Measurements from ENCODE around the gene EBF4. TPM values are rescaled to one million over a fixed set of nuclear protein-coding genes. Genes with fewer than 3 reads are reported as not detected.

EBF4 gene
- total and polyA plus RNA-seq, 7 donors: 0.42 to 1.9 (median 1.2) TPM

DNA sequence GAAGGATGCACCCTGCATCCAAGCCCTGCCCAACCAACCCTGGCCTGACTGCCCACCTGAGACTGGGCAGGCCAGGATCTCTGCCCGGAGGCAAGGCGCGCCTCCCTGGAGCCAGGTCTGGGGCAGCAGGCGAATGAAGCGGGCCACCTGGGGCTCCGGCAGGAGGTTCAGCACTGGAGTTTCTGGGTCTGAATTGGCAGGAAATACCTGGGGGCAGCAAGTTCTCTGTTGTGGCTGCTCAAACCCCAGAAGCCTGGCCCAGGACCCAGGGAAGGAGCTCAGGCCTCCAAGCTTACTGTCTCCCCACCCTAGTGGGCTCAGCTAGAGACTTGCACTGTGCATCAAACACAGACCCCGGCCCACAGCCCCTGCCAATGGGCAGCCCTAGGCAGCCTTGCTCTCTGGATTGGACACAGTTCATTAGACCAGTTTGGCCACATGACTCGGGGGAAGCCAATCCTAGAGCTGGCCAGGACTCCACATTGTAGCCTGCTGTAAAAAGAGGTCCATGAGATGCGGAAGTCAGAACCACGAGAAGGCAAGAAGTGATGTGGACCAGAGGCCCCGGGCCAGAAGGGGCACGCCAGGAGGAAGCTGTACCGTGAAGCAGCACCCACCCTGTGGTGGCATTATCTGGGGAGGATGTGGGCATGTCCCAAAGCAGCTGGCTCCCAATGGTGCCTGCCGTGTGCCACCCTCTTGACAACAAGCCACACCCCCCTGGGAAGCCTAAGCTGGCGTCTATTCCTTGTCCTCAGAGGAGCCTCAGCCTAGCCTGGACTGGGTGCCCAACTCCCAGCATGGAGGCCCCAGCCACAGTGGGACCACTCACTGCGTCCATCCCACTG is 104.8 kb downstream of the EBF4 start:
- H3K36me3 ChIP-seq (ENCODE audit: insufficient read depth in 1 of 2, low read depth in 1 of 2): no peaks in the 10 kb centered on the region
- intact Hi-C loops (cut with DNase I): no loop called here
- DNase-seq: no peak
- no peaks in the 10 kb centered on the region for H3K4me1 ChIP-seq
- H3K27me3 ChIP-seq (ENCODE audit: insufficient read depth in 3 of 3, low read length in 2 of 3): peaks cover 0 to 76% (median 30%) of the 10 kb centered on the region in 3 donors
- no peak for ATAC-seq
- 81 to 88% (median 83%) methylated on average over 16 of the region's 16 CpGs for WGBS, 3 donors
- no peaks in the 10 kb centered on the region for H3K9me3 ChIP-seq
- H3K4me3 ChIP-seq: no peak overlapping the region
- TF ChIP-seq, protein P1, sequence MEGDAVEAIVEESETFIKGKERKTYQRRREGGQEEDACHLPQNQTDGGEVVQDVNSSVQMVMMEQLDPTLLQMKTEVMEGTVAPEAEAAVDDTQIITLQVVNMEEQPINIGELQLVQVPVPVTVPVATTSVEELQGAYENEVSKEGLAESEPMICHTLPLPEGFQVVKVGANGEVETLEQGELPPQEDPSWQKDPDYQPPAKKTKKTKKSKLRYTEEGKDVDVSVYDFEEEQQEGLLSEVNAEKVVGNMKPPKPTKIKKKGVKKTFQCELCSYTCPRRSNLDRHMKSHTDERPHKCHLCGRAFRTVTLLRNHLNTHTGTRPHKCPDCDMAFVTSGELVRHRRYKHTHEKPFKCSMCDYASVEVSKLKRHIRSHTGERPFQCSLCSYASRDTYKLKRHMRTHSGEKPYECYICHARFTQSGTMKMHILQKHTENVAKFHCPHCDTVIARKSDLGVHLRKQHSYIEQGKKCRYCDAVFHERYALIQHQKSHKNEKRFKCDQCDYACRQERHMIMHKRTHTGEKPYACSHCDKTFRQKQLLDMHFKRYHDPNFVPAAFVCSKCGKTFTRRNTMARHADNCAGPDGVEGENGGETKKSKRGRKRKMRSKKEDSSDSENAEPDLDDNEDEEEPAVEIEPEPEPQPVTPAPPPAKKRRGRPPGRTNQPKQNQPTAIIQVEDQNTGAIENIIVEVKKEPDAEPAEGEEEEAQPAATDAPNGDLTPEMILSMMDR (IDR thresholded peaks at IDR 0.05): no peak
- H3K27ac ChIP-seq: no peak overlapping the region

DNA sequence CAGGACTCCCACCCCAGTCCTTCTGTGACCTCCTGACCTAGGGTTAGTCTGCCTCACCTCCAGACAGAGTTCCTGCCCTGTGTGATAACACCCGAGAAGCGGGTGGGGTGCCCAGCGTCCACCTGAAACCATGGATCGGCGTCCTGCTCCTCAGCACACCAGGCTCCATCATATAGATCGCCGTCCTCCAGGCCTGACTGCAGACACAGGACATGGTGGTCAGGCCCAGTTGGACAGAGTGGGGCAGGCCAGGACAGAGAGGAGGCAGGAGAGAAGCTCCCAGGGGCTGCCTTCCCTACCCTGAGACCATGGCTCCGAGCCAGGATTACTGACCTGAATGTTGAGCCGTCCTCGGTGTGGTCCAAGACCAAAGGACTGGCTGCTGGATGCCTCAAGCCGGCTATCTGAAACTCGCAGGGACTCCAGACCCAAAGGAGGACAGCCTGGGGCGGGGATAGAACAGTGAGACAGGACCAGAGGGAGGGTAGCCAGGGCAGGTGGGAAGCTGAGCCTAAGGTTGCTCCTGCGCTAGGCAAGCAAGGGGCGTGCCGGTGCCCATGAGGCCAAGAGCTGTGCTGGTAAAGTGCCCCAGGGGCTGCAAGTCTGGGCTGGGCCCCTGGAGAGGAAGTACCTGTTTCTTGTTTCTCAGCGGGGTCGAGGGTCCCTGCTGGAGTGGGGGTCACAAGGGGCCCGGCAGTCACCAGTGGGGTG is 105.7 kb downstream of the EBF4 start:
- TF ChIP-seq, protein P1 (IDR thresholded peaks at IDR 0.05): no peak
- Histone ChIP-seq H3K4me1 (no peaks in the 10 kb centered on the region), H3K4me3 (no peak overlapping the region), H3K9me3 (no peaks in the 10 kb centered on the region), H3K27ac (no peak overlapping the region), H3K27me3 (ENCODE audit: insufficient read depth in 3 of 3, low read length in 2 of 3) (peaks cover 0 to 80% (median 35%) of the 10 kb centered on the region in 3 donors), H3K36me3 (ENCODE audit: insufficient read depth in 1 of 2, low read depth in 1 of 2) (no peaks in the 10 kb centered on the region)
- intact Hi-C loops (cut with DNase I): no loop called here
- no peak for DNase-seq
- no peak for ATAC-seq
- WGBS, 3 donors: 87 to 91% (median 89%) methylated on average over 19 of the region's 19 CpGs

DNA sequence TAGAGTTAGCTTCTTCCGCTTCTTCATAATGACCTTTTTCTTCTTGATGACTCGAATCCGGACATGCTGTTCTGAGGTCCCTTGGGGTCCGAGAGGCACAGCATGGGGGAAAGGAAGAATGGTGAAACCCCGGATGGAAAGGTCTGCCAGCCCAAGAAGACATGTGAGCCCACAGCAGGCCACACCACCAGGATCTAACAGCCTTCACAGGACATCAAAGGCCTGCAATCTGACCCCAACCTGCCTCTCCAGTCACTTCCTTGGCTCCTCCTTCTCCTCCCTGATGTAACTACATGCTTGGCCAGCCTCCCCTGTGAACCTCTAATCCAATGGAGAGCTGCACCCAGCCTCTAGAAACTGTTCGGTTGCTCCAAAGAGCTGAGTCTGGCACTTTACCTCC is 106.2 kb downstream of the EBF4 start:
- H3K4me1 ChIP-seq: no peaks in the 10 kb centered on the region
- TF ChIP-seq, protein P1 (IDR thresholded peaks at IDR 0.05): no peak
- H3K27ac ChIP-seq: no peak overlapping the region
- peaks cover 0 to 80% (median 33%) of the 10 kb centered on the region in 3 donors for H3K27me3 ChIP-seq (ENCODE audit: insufficient read depth in 3 of 3, low read length in 2 of 3)
- ATAC-seq (no peak), DNase-seq (no peak)
- WGBS, 3 donors: 73 to 78% (median 76%) methylated on average over 6 of the region's 6 CpGs
- no peak overlapping the region for H3K4me3 ChIP-seq
- H3K36me3 ChIP-seq (ENCODE audit: insufficient read depth in 1 of 2, low read depth in 1 of 2): no peaks in the 10 kb centered on the region
- intact Hi-C loops (cut with DNase I): no loop called here
- no peaks in the 10 kb centered on the region for H3K9me3 ChIP-seq

DNA sequence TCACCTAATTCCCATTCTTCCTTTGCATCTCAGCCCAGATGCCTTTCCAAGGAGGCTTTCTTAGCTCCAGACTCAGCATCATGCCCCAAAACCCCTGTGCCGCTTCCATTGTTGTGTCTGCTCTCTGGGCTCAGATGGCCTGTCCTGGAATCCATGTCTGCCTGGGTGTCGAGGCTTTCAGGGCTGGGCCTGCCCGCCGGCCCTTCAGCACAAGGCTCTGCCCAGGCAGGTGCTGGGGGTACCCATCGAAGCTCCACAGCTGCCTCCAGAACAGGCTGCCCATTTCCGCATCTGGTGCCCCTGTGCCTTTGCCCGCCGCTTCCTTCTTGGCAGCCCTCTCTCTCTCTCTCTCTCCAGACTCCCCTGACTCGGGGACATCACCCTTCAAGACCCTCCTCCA is 106.7 kb downstream of the EBF4 start:
- H3K4me1 ChIP-seq: no peaks in the 10 kb centered on the region
- no peak overlapping the region for H3K27ac ChIP-seq
- peak overlapping the region; percentile 28 for H3K4me3 ChIP-seq
- H3K36me3 ChIP-seq (ENCODE audit: insufficient read depth in 1 of 2, low read depth in 1 of 2): no peaks in the 10 kb centered on the region
- no peak for DNase-seq
- TF ChIP-seq, protein P1 (IDR thresholded peaks at IDR 0.05): no peak
- no peak for ATAC-seq
- intact Hi-C loops (cut with DNase I): no loop called here
- 22 to 37% (median 26%) methylated on average over 9 of the region's 9 CpGs for WGBS, 3 donors
- no peaks in the 10 kb centered on the region for H3K9me3 ChIP-seq
- H3K27me3 ChIP-seq (ENCODE audit: insufficient read depth in 3 of 3, low read length in 2 of 3): peaks cover 0 to 80% (median 33%) of the 10 kb centered on the region in 3 donors
